ENCODE measurements around the gene SCN1A.
"Not testable (repeated sequence)": the region's sequence is repeated elsewhere in the genome, so short reads cannot be mapped to it uniquely, and the experiment has no call there.

The SCN1A gene

DNA sequence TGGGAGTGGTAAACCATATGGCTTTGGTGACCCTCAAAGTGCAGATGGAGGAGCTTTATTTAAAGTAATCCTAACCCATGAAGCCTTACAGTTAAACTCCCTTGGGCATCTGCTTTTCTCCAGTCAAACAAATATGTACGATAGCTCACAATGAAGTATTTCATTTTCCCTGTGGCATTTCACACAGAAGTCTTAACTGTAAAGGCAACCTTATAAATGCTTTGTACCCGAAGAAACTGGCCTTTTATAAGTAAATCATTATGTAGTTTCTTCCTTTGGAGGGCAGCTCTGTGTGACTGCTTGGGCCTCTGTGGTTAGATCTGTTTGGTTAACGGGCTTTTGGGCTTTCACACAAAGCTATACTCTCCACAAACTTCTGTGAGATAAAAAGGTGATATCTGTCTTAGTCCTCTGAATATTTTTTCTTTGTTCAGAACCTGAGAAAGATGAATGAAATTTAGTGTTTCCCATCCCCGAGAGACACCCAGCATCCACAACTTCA lies 46.6 kb downstream of the SCN1A start:
- no peak for DNase-seq (ENCODE audit: low spot score)

DNA sequence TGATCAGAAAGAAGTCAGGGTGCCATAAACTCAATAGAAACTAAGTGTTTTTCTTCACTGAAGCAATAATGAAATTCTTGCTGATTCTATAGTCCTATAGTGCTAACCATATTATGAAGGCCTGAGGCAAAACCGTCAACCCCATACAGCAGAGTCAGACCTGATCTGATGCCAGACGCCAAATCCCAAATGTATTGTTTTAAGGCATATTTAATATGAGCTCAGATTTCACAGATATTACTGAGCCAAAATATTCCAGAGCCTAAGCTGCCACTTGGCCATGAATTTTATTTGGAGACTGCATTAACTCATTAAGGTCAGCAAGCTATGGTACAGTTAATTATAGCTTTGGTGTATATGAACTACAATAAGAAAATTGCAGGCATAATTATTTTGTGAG lies 53.4 kb downstream of the SCN1A start:
- DNase-seq (ENCODE audit: low spot score): no peak

DNA sequence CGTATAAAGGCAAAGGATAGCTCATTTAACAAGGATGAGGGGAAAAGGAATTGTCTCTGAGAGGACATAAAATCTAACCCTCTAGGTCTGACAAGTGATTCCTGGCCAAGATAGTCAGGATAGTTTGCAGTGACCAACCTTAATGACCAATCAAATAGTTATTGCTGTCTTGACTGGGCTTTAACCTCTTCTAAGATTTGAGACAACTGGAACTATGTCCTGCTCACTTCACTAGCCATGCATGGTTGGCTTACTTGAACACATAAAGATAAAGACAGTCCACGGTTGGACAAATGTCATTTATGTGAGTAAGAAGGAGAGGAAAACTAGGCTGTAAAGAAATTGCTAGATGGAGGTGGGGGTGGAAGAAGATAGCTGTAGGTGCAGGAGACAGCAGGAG lies 53.8 kb downstream of the SCN1A start:
- no peak for DNase-seq (ENCODE audit: low spot score)

DNA sequence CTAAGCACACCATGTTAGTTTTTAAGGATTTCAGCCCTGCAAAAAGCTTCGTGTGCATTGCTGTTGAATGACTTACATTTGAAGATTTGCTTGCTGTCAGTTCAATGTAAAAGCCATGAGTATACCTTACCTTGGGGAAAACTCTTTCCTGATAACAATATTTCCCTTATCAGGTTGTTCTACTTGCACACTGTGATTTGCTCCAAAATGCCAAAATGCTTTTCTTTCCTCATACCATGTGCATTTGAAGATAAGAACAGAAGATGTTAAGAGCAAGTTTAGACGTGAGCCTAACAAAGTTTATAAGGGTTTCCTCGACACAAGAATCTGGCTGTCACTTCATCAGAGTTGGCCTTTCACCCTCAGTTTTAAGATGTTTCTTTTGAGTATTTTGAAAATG lies 57.6 kb downstream of the SCN1A start:
- DNase-seq (ENCODE audit: low spot score): no peak

DNA sequence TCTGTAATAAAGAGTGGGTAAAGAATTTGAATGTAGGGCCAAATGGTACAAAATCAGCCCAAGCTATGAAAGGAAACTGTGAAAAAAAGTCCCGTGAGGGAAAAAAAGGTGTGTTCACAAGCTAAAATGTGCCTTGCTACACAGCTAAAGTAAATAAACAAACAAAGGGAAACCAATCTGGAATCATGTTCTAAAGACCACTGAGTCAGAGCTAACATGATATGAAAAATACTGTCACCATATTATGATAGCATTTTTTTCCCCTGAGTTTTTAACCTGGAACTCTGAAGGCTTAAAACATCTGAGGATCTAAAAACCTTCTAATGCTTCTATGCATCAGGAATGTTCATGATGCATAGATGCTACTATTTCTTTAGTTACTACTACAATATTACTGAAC lies 58.8 kb downstream of the SCN1A start:
- DNase-seq (ENCODE audit: low spot score): no peak

DNA sequence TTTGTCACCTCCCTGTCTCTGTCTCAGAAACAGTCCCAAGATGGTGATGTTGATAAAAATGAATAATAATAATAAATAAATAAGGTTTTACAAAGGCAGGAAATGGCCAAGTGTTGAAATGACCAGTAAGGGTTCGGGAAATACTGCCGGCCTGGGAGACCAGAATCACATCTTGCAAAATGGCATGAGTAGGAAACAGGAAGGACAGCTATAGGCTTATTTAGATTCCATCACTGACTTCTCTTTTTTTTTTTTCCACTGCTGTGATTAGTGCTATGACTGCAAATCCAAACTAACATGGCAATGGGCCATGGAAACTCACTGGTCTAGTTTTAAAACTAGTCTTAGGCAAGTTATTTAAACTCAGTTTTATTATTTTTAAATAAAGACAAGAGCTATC lies 60.6 kb downstream of the SCN1A start:
- no peak for DNase-seq (ENCODE audit: low spot score)

DNA sequence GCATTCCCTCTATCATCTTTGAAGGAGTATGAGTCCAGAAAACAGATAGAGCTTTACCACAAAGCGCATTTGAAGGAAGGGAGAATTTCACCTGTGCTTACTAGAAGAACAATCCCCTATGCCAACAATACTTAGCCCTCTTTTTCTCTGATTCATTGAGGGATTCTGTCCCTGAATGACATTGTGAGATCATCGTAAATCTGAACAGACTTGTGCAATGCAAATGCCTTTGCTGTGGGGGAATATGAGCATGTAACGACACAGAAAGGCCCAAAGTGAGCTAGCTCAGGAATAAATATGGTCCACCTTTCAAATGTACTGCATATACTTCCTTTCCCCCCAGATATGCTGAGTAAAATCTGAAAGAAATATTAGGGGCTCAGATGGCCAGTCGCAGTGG lies 67.6 kb downstream of the SCN1A start:
- no peak for DNase-seq (ENCODE audit: low spot score)

DNA sequence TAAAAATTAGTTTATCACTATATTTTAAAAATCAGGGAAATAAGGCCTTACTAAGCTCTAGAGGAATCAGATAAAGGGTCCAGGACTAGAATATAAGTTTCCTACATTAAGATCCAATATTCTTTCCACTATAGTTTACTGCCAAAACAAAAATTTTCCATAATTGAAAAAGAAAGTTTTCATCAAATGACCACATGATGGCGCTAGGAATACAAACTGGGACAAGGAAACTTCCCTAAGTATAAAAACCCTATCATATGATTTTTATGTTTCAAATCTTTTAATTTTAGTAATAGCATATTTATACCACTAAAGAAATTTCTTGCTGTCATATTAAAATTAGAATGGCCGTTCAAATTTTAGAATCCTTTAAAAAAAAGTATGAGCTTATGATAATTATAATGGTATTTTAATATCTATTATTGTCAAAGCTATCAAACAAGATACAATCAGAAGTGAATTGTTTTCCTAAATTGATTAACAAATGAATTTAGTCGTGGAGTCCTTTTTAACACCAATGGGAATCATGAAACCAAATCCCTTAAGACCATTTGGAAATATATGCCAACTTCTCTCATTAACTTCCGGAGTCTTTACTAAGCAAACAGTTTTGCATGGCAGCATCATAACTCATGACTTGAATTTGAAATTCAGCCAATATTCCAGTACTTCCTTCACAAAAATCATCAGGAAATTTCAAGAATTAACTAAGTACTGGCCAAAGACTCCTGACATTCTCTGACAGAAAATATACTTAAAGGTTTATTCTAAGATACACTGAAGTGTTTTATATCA lies 70.3 kb downstream of the SCN1A start:
- DNase-seq (ENCODE audit: low spot score): peak; percentile 7

DNA sequence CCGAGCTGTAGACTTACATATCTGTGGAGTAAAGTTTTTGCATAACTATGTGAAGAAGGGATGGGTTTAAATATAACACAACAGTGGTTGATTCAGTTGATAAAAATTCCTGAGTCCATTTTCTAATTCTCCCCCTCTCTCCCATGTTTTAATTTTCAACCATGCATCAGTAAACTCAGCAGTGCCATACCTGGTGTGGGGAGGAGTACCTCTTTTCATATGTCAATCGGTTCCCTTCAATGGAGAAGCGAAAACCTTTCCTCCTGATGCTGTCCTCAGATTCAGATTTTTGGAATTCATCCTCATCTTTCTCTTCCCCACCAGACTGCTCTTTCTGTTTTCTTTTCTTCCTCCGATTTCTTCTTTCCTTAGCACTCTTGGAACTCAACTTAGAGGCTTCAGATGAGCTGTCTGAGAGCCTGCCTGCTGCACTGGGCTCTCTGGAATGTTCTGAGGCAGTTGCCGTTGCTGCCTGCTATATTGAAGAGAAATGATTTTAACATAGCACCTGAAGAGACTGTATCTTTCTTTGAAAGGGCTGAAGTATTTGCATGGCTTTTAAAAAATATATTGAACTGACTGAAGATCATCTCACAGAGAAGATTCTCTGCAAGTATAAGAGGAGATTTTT lies 82.9 kb downstream of the SCN1A start:
- DNase-seq (ENCODE audit: low spot score): no peak

DNA sequence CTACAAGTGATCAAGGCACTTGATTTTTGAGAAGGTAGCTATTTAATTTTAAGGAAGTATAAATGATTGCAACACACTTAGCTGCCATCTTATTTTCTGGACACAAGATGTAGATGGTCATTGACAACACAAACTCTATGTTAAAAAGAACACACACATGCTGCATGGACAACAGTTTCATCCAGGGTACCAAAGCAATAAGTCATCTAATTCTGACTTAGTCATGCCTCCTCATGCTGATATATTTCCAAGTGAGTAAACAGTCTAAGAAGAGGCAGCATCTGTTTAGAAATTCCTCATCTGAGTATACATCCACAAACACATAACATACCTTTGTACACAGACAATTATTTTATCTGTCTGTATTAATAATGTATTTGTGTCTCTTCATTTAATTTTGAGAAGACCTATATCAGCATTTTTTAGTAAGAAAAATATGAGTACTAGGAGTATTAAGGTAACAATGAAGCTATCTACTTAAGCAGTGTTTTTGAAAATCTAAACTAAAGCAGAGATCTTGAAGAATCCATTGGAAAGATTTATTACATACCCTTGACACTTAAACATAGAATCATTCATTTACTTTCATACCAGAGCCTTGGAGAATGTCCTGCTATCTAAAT lies 84.9 kb downstream of the SCN1A start:
- DNase-seq (ENCODE audit: low spot score): no peak

DNA sequence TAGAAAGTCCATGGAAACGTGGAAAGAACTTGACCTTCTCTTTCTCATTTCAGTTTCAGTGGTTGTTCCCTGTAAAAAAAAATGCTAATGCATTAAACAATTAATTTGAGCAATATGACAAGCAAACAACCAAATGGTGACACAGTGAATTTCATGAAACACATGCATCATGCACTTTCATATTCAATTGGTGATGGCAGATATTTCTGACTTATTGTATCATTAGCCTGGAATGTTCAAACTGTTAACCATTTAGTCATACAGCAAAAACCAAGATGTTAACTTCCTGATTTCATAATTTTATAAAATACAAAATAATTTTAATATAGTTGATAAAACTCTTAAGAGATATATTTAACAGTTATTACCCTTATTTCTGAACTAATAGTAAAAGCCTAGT lies 85.5 kb downstream of the SCN1A start:
- DNase-seq (ENCODE audit: low spot score): no peak

DNA sequence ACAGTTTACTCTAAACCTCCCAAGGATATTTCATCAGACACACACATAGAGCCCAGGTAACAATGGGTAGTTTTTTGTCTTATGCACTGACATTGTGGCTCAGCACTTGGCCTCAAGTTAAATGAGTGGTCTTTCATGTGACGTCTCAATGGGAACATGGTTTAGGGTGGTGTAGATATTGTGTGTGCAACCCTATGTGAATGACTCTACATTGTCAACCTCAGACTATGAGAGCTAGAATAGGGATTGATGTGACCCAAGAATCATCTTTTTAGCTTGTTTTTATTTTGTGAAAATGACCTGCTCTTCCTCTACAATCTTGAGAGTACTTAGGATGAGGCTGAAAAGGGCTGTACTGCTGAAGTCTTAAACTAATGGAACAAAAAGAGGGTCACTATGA lies 86.2 kb downstream of the SCN1A start:
- no peak for DNase-seq (ENCODE audit: low spot score)

DNA sequence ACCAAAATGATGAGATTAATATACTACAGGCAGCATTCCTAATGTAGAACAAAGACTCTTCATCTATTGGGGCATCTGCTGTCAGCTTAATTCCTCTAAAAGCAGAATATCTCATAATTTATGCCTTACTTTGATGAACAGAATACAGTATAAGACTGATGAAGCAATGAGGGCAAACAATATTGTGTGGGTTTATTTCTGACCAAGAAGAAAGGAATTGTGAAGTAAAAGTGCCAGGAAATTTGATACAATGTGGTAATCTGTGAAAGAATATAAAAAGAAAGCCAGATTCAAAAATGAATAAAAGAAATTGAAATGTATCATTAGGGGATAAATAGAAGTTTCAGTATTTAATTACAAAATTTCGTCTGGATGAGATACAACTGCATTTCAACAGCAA lies 95.5 kb downstream of the SCN1A start:
- DNase-seq (ENCODE audit: low spot score): no peak

DNA sequence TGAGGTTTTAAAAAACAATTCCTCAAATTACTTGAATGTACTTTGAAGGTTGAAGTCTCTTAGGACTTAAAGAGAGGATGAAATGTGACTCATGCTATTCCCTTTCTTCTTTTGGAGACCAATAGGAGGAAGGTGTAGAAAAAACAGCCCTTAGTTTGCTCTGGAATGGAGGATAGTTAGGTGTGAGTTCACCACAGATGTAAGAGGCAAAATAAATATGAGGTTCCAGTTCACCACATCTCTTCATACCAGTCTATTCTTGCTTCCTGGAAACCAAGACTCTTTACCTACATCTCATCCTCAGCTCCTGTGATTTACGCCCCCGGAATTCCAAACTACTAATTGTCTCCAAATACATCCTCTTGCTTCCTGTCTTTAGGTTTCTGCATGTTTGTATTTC lies 96.8 kb downstream of the SCN1A start:
- DNase-seq (ENCODE audit: low spot score): no peak

DNA sequence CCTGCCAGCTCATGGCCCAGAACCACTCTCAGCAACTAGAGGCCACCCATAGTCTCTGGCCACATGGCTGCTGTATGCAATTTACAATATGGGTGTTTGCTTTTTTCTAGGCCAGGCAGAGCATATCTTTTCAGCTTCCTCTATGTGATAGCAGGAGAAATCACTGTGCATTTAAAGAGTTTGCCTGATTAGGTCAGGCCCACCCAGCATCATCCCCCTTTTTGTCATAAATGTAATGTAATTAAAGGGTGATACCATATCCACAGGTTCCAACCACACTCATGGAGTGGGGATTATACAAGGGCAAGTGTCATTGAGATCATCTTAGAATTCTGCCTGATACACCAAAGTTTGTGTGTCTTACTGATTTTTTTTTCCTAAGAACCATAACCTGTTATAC lies 102.5 kb downstream of the SCN1A start:
- no peak for DNase-seq (ENCODE audit: low spot score)

DNA sequence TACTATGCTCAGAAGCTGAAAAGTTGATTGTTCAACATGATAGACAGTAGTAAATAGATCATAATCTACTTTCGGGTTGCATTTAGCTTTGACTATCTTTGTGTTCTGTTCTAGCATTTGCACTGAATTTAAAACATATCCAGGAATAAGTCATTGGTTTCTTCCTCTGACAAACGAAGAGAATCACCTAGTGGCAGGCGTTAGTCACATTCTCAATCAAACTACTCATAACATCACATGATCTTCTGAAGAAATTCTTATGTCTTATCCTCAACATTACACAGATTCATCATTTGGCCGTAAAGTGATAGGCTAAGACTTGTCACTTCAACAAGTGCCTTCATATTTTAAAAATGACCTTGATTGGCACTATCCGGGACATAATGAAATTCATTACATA lies 110.6 kb downstream of the SCN1A start:
- DNase-seq (ENCODE audit: low spot score): no peak

DNA sequence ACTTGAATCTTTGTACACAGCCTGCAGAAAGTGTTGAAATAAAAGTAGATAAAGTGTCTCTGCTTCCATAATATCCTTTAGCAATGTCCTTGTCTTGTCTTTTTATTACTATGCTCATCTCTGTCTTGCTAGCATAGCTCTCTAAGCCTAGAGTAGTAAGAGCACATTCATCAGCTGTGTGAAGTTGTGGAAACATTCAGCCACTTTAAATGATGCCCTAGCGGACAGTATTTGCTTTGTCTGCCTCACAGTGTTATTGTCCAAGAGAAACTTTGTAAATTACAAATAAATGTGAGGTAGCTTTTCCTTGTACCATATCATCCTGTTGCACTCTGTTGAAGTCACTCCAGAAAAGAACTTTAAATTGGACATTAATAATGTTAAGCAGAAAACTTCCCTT lies 113.9 kb downstream of the SCN1A start:
- no peak for DNase-seq (ENCODE audit: low spot score)

DNA sequence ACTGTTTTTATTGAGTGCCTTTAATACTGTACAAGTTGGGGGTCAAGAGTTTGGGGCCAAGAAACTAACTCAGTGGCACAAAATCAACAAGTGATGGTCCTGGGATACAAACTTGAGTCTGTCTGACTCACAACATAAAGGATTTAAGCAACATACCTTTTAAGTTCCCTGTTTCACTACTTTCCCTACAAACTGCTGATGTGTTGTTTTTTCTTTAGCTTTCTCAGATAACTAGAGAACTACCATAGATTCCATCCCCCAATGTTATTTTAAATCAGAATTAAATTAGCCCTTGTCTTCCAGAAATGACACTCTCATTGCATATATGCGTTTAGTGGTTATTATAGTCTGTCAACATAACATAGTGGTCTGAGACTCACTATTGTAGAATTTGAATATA lies 116.2 kb downstream of the SCN1A start:
- DNase-seq (ENCODE audit: low spot score): no peak

DNA sequence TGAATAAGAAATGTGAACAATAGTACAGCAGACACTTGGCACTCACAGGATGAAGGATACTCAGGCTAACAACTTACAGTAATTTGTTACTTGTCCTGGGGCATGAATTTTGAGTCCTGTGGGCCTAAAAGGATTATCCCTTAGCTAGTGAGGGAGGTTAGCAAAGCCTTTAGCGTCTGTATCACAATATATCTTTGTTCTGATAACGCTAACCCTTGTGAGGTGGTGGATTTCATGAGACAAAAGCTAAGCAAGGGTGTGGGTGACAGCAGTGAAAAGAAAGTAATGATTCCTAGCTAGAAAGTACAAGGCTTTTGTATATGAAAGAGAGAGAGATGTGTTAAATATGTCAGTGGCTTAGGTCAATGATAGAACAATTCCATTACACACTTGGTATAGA lies 127.4 kb downstream of the SCN1A start:
- no peak for DNase-seq (ENCODE audit: low spot score)

DNA sequence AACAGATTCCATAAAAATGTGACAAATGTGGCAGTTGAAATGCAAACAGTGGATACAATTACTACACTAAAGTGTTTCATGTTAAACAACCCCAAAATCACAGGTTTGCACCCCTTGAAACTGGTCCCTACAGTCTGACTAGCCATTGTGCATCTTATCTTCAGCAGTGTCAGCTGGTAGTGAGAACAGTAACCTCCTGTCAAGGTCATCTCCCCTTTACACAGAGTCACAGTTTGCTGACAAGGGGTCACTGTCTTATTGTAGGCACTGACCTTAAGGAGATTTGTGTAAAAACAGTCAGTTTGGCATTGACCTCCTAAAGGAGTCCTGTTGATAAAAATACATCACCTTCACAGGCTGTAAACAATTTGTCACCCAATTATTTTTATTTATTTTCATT lies 137.0 kb downstream of the SCN1A start:
- DNase-seq (ENCODE audit: low spot score): no peak

DNA sequence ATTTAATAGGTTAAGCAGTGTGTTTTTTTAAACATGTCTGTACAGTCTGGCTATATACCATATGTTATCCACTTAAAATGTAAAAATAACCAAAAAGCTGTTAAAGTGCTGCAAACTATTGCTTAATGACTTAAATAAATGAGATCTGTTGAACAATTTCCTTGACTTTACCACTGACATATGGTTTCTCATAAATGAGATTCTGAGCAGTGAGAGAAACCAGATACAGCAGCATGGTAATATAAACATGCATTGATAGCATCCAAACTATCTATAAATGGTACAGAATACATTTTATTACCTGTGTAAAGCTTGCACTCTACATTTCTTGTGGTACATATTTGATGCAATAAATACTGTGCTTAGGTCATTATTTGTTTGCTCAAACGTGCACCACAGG lies 138.0 kb downstream of the SCN1A start:
- DNase-seq (ENCODE audit: low spot score): no peak

DNA sequence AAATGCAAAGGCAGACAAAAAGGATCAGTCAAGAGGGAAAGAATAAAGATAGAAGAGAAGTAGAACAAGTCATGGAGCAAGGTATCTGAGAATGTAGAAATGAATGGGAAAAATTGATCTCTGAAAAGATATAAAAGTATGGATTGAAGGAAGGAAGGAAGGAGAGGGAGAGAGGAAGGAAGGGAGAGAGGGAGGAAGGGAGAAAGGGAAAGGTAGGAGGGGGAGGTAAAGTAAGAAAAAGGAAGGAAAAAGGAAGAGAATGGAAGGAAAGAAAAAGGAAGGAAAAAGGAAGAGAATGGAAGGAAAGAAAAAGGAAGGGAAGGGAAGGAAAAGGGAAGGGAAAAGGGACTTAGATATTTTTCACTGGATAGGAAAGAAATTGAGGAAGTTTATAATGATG lies 142.7 kb downstream of the SCN1A start:
- DNase-seq (ENCODE audit: low spot score): no peak

DNA sequence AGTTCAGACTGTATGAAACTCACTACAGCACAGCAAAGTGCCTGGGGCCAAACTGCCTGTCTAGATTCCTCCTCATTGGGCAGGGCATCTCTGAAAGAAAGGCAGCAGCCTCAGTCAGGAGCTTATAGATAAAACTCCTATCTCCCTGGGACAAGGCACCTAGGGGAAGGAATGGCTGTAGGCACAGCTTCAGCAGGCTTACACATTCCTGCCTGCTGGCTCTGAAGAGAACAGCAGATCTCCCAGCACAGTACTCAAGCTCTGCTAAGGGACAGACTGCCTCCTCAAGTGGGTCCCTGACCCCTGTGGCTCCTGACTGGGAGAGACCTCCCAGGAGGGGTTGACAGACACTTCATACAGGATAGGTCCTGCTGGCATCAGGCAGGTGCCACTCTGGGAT lies 155.7 kb downstream of the SCN1A start:
- not testable (repeated sequence) for DNase-seq (ENCODE audit: low spot score)

All from putamen (tissue), 1 donor.